D721Med (cell line): ENCODE results near the gene TEX12.

ENCODE experiments used
- DNase-seq: peaks from one replicate; pipeline ENCODE4 v3.0.0; 2011; ENCODE audit warnings: low spot score; ENCODE audit not compliant: insufficient read length
- FAIRE-seq: peaks from 2 replicates; lab custom pipeline; 2011; peaks lifted over from hg19 to GRCh38; lab: Jason Lieb, UNC
- TF ChIP-seq, protein P1 (sequence below): IDR thresholded peaks from 2 replicates; pipeline ENCODE4 v1.5.1; 2012; ENCODE audit warnings: mild to moderate bottlenecking, control low read depth; ENCODE audit not compliant: insufficient read depth; ENCODE audit errors: missing control alignments

Gene TEX12, protein sequence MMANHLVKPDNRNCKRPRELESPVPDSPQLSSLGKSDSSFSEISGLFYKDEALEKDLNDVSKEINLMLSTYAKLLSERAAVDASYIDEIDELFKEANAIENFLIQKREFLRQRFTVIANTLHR

DNA sequence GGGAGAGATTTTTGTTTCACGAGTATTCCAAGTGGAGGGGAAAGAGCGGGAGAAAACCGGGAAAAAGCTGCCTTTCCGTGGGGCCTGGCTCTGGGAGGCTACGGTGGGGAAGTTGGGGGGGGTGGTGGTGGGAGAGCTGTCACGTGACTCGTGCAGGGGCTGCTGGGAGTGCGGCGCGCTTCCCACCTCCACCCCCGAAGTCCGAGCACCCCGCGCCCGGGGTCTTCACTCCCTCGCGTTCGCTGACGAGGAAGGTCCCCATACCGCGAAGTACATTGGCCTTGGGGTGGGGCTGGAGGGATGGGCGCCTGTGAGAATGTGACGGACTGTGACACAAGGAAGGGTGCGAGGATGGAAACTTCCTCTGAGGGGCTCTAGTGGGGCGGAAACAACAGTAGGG, at the start of gene TEX12:
TSS of gene TEX12 (plus strand) at position 228 of the 400 bp plus-strand sequence. CDS start 1,897 bp downstream, outside the sequence.
- TF ChIP-seq, protein P1, sequence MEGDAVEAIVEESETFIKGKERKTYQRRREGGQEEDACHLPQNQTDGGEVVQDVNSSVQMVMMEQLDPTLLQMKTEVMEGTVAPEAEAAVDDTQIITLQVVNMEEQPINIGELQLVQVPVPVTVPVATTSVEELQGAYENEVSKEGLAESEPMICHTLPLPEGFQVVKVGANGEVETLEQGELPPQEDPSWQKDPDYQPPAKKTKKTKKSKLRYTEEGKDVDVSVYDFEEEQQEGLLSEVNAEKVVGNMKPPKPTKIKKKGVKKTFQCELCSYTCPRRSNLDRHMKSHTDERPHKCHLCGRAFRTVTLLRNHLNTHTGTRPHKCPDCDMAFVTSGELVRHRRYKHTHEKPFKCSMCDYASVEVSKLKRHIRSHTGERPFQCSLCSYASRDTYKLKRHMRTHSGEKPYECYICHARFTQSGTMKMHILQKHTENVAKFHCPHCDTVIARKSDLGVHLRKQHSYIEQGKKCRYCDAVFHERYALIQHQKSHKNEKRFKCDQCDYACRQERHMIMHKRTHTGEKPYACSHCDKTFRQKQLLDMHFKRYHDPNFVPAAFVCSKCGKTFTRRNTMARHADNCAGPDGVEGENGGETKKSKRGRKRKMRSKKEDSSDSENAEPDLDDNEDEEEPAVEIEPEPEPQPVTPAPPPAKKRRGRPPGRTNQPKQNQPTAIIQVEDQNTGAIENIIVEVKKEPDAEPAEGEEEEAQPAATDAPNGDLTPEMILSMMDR = no peak

DNA sequence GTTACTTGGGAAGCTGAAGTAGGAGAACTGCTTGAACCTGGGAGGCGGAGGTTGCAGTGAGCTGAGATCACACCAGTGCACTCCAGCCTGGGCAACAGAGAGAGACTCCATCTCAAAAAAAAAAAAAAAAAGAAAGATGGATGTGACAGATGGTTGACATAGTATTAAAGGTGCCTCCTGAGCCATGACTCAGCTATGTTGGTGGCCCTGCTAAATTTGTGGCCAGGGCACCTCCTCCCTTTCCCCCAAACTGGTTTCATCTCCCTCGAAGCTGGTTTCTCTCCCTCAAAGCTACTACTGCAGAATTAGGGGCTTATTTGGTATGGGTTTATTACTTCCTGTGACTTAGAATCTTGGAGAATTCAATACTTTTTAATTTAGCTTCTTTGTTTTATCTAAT, 49.0 kb upstream of the TEX12 start:
- DNase-seq (no peak), FAIRE-seq (no peak)
- TF ChIP-seq, protein P1 = no peak

More for the DNA sequence above, at the start of gene TEX12:
- DNase-seq (no peak), FAIRE-seq (no peak)

DNA sequence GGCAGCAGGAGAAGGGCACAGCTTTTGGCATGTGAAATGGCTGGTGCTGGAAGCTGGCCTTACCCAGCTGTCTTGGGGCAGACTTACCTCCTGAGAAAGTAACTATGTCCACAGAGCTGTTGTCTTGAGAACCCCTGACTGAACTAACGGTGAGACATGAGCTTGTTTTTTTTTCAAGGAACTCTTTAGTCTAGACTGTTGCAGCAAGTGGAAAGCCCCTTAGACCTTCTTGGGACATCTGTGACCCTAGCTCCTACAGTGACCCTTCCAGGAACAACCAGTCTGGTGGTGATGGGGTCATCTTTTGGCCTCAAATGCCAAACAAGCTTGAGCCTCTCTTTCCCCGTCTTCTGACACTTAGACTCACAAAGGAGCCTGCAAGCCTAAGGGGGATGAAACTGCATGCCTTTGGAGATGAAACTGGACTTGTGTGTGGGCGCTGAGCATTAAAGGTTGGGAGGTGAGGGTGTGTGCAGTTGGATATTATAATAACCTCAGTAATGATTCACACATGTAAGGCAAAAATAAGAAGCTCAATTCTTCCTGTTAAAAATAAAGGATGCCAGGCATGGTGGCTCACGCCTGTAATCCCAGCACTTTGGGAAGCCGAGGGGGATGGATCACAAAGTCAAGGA, 45.1 kb upstream of the TEX12 start:
- TF ChIP-seq, protein P1 = no peak
- DNase-seq (no peak), FAIRE-seq (no peak)

DNA sequence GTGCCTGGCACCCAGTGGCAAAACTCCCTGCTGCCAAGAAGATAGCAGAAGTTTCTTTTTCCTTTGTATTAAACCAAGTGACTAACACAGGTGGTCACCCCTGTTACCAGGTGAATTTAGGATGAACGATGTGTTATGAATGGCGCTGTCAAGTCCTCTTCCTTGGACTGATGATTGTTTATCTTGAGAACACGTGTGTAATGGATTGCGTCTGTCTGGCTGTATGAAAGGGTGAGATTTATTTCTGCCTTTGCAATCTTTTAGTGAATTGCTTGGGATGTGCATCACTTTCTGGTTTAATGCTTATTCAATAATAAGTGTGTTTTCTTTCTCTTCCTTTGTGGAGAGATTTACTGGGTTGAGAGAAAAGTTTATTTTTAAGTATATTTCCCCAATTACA, 44.0 kb upstream of the TEX12 start:
- TF ChIP-seq, protein P1 = no peak
- no peak for FAIRE-seq
- DNase-seq = no peak

DNA sequence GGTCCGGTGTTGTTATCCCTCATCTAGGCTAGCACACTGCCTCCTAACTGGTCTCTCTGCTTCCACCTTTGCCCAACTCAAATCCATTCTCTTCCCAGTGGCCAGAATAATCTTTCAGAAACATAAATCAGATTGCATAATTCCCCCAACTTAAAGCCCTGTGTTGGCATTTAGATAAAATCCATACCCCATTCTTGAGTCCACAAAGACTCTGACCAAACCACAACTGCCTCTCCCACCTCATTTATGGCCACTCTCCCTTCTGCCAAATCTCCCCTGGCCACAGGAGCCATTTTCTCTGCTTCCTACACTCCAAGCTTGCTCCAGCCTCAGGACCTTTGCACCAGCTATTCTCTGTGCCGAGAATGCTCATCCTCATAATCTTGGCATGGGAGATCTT, 40.1 kb upstream of the TEX12 start:
- DNase-seq (no peak), FAIRE-seq (no peak)
- TF ChIP-seq, protein P1 = no peak

DNA sequence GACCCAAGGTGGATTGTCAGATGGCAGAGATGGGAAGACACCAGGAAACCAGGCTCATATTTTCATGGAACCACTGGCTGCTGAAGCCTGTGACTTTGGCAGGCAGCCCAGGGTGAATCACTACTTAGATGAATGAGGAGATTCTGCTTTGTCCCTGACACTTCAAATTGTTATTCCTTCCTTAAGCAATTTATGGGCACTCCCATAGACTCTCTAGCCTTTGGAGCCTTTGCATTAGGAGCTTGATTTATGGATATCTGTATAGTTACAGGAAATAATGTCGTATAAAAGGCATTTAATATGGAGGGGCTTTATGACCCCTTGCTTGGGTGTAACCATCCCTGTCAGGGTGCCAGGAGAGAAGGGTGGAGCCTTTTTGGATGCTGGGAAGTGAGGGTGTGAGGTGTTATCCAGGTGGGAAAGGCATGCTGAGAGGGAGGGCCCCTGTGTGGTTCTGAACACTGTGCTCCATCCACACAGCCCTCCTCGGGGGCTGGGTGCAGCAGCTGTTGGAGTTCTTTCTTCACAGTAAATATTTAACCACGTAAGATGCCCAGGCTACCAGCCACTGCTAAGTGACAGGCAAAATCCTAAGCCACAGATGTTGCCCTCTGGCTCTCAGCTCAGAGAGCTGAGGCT, 38.6 kb upstream of the TEX12 start:
- TF ChIP-seq, protein P1 = no peak
- DNase-seq (no peak), FAIRE-seq (no peak)

DNA sequence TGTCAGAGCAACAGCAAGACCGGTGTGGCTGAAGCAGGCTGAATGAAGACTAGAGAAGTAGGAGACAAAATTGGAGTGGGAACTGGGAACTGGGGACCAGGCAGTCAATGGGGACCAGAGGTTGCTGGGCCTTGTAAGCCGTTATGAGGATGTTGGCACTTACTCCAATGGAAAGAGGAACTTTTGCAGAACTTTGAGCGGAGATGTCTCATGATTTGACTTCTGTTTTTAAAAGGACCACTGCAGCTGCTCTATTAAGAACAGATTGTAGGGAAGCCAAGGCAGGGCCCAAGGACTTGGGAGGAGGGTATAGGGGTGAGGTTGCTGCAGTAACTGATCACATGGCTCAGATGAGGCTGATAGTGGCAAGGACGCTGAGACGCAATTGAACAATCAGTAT, 37.5 kb upstream of the TEX12 start:
- no peak for FAIRE-seq
- DNase-seq = no peak
- TF ChIP-seq, protein P1 = no peak
